Skin of body (tissue), 2 donors: Measurements from ENCODE around the gene IRX2. TPM values are rescaled to one million over a fixed set of nuclear protein-coding genes. Genes with fewer than 3 reads are reported as not detected.

ENCODE experiments used
- DNase-seq: peaks from one replicate; lab custom pipeline; 2025; lab: John Stamatoyannopoulos, UW
- total RNA-seq: library from RNA; depleted of rRNA; stranded (reverse); fragments of >200 nt; gene quantifications from one replicate; pipeline ENCODE4 v1.2.3, GENCODE V29; 2014

IRX2 gene
- total RNA-seq, 1 donor from 2014 or later: 22.5 TPM

DNA sequence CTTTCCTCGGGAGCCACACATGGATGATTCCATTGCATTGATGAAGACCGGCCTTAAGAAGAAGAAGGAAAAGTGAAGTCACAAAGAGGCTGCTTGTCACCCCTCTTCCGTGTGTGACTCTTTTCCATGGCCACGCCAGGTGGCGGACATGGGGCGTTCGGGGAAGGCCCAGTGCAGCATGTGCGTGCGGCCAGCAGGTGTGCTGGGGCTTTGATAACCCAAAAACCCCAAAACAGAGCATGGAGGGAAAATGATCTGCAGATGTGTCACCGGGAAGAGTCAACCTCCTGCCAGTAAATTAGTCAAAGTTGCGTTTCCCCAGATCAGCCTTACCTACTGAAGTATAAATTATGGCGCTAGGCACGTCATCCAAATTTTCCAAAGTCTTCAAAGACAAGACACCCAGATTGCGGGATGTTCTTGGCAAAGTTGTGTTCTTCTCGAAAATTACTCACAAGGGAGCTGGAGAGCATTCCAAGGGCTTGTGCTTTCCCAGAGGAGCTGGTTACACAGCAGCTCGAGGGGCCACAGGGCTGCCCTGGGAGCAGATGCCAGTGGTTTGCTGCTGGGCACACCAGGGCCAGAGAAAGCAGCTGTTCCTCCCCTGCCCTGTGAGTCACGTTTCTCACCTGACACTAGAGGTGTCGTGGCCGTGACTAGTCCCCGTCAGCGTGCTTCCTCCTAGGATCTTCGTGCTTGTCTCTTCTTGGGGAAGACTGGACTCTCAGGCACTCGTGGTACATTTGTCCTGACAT is 53.9 kb downstream of the IRX2 start:
- DNase-seq: no peak

DNA sequence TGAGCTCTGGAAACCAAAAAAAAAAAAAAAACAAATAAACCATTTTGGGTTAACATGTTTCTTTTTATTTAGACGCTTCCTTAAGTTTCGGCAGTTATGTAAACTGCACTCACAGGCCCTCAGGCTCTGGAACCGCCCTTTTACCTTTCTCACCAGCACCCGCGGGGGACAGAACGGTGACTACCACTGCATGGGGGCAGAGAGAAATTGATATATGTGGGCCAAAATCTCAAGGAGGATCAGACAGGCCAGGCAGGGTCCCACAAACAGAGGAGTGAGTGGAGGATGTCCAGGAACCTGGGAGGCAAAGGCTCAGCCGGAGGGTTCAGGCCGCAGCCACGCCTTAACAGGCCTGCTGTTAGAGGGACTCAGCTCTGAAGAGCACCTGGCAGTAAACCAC is 54.4 kb downstream of the IRX2 start:
- no peak for DNase-seq
